SK-N-SH (cell line): ENCODE data around the gene OSGIN1. TPM values are rescaled to one million over a fixed set of nuclear protein-coding genes. Genes with fewer than 3 reads are reported as not detected.

Source experiments
- CTCF ChIA-PET: fragments of 300-600, 350-600 bp; formaldehyde crosslinking; extraction: SDS; loops from one replicate; lab custom pipeline; 2021; lab: Yijun Ruan, JAX
- POLR2A ChIA-PET: fragments of 350-600 bp; sonication (Branson Sonifier 250); formaldehyde crosslinking; extraction: SDS; loops from one replicate; lab custom pipeline; 2020; ENCODE audit warnings: antibody characterized with exemption, inconsistent platforms; lab: Yijun Ruan, JAX
- DNase-seq: peaks from one replicate; pipeline ENCODE4 v3.0.0; 2012
- H2AFZ ChIP-seq: fragments of 200-600 bp; sonication (generic); 2 replicates; pipeline ENCODE4 v1.8.1; 2016; ENCODE audit warnings: antibody characterized with exemption, mild to moderate bottlenecking, low read depth
- H3F3A ChIP-seq: fragments of 200-600 bp; sonication (generic); replicated peaks from 2 replicates; pipeline ENCODE3; 2016; ENCODE audit warnings: antibody characterized with exemption, mild to moderate bottlenecking; ENCODE audit not compliant: insufficient read depth
- H3K27ac ChIP-seq, 2 experiments: fragments of 200-500 bp in 1 of 2; fragments of 200-600 bp in 1 of 2; sonication (Bioruptor generic) in 1 of 2; sonication (generic), shearing (Covaris generic) in 1 of 2; 2 replicates each; pipeline versions ENCODE4 v1.5.1 to v1.6.1; 2014 to 2016; ENCODE audit warnings: low read depth in 2 of 2, inconsistent platforms in 1 of 2, low read length in 1 of 2, mild to moderate bottlenecking in 1 of 2, mixed read lengths in 1 of 2
- H3K27me3 ChIP-seq: fragments of 200-600 bp; sonication (generic), shearing (Covaris generic); 2 replicates; pipeline ENCODE4 v1.6.1; 2016; ENCODE audit warnings: mixed run types; ENCODE audit not compliant: insufficient read depth
- H3K36me3 ChIP-seq, 2 experiments: fragments of 200-500 bp in 1 of 2; fragments of 200-600 bp in 1 of 2; sonication (Bioruptor generic) in 1 of 2; sonication (generic) in 1 of 2; replicated peaks in 1 of 2; 2 replicates each; pipeline versions ENCODE3 to v1.5.1; 2014 to 2016; ENCODE audit warnings: low read length in 1 of 2, mild to moderate bottlenecking in 1 of 2; ENCODE audit not compliant: insufficient read depth in 2 of 2, control insufficient read depth in 1 of 2
- H3K4me1 ChIP-seq, 2 experiments: fragments of 200-500 bp in 1 of 2; fragments of 200-600 bp in 1 of 2; sonication (Bioruptor generic) in 1 of 2; sonication (generic), shearing (Covaris generic) in 1 of 2; 2 replicates each; pipeline versions ENCODE4 v1.5.1 to v1.6.1; 2014 to 2016; ENCODE audit warnings: low read depth in 1 of 2, low read length in 1 of 2, mixed run types in 1 of 2; ENCODE audit not compliant: insufficient read depth in 2 of 2, control insufficient read depth in 1 of 2
- H3K4me2 ChIP-seq: fragments of 200-600 bp; sonication (generic), shearing (Covaris generic); 2 replicates; pipeline ENCODE4 v1.6.1; 2017; ENCODE audit warnings: mixed run types
- H3K4me3 ChIP-seq, 2 experiments: fragments of 200-500 bp in 1 of 2; fragments of 200-600 bp in 1 of 2; sonication (Bioruptor generic) in 1 of 2; sonication (generic), shearing (Covaris generic) in 1 of 2; 2 replicates each; pipeline versions ENCODE4 v1.5.1 to v1.8.1; 2014 to 2016; ENCODE audit warnings: low read depth in 2 of 2, inconsistent platforms in 1 of 2, low read length in 1 of 2, mild to moderate bottlenecking in 1 of 2, mixed read lengths in 1 of 2, moderate library complexity in 1 of 2
- H3K79me2 ChIP-seq: fragments of 200-600 bp; sonication (generic); 2 replicates; pipeline ENCODE4 v1.8.1; 2017; ENCODE audit warnings: mild to moderate bottlenecking; ENCODE audit not compliant: insufficient read depth
- H3K9ac ChIP-seq: fragments of 200-600 bp; sonication (generic); 2 replicates; pipeline ENCODE4 v1.6.1; 2017; ENCODE audit warnings: mixed run types
- H3K9me2 ChIP-seq: fragments of 200-600 bp; sonication (generic); 2 replicates; pipeline ENCODE4 v1.6.1; 2017; ENCODE audit warnings: mixed run types
- H3K9me3 ChIP-seq: fragments of 200-600 bp; sonication (generic); 2 replicates; pipeline ENCODE4 v1.6.1; 2017; ENCODE audit warnings: mixed run types, mild to moderate bottlenecking, moderate library complexity
- H4K20me1 ChIP-seq: fragments of 200-600 bp; sonication (generic); 2 replicates; pipeline ENCODE4 v1.6.1; 2017; ENCODE audit warnings: mild to moderate bottlenecking, mixed run types; ENCODE audit not compliant: insufficient read depth
- CHD2 ChIP-seq: fragments of 150-350 bp; IDR thresholded peaks from 2 replicates; pipeline ENCODE4 v1.6.1; 2018; ENCODE audit warnings: low read length; ENCODE audit not compliant: partially characterized antibody
- EP300 ChIP-seq, 2 experiments: IDR thresholded peaks; 2 replicates each; pipeline versions ENCODE4 v1.4.0 to v1.6.1; 2012; ENCODE audit warnings: borderline replicate concordance in 1 of 2, low read depth in 1 of 2, low read length in 1 of 2
- EZH2phosphoT487 ChIP-seq: fragments of 200-600 bp; sonication (generic); IDR thresholded peaks from 2 replicates; pipeline ENCODE4 v1.6.1; 2017; ENCODE audit warnings: low read depth, mixed run types, mild to moderate bottlenecking, antibody characterized with exemption, moderate library complexity, borderline replicate concordance
- FOXM1 ChIP-seq: IDR thresholded peaks from 2 replicates; pipeline ENCODE4 v1.4.0; 2012; ENCODE audit warnings: low read depth, mild to moderate bottlenecking
- JUND ChIP-seq: IDR thresholded peaks from 2 replicates; pipeline ENCODE4 v1.4.0; 2012
- MEF2A ChIP-seq: IDR thresholded peaks from 2 replicates; pipeline ENCODE4 v1.4.0; 2012; ENCODE audit warnings: low read depth, borderline replicate concordance
- MXI1 ChIP-seq: IDR thresholded peaks from 2 replicates; pipeline ENCODE4 v1.6.1; 2012; ENCODE audit warnings: mild to moderate bottlenecking, low read depth, low read length, improper control_type of control experiment
- NRF1 ChIP-seq: IDR thresholded peaks from 2 replicates; pipeline ENCODE4 v1.6.1; 2012; ENCODE audit warnings: low read depth, mild to moderate bottlenecking, low read length
- POLR2AphosphoS5 ChIP-seq: IDR thresholded peaks from 2 replicates; pipeline ENCODE4 v1.6.1; 2012; ENCODE audit warnings: low read depth, low read length
- RAD21 ChIP-seq: IDR thresholded peaks from 2 replicates; pipeline ENCODE4 v1.6.1; 2012; ENCODE audit warnings: mild to moderate bottlenecking, low read length
- SMC3 ChIP-seq: IDR thresholded peaks from 2 replicates; pipeline ENCODE4 v1.6.1; 2012; ENCODE audit warnings: low read depth, low read length, improper control_type of control experiment
- TCF12 ChIP-seq: IDR thresholded peaks from 2 replicates; pipeline ENCODE4 v1.4.0; 2012
- TEAD4 ChIP-seq: IDR thresholded peaks from 2 replicates; pipeline ENCODE4 v1.4.0; 2012; ENCODE audit warnings: mild to moderate bottlenecking, borderline replicate concordance; ENCODE audit not compliant: insufficient read depth
- WGBS: methylation state at CpG from one replicate; pipeline ENCODE4 v1.1.6; 2017; ENCODE audit warnings: low lambda C conversion rate; 5-methylcytosine and 5-hydroxymethylcytosine counted together
- polyA plus RNA-seq, 3 experiments: library from polyadenylated mRNA; depleted of rRNA; stranded (reverse); fragments of >200 nt; gene quantifications; 2 replicates each; pipeline ENCODE4 v1.2.3, GENCODE V29; 2012
- TF ChIP-seq, protein P1 (sequence below): IDR thresholded peaks from 2 replicates; pipeline ENCODE4 v1.4.0; 2012; ENCODE audit warnings: low read depth, borderline replicate concordance
- TF ChIP-seq, protein P2 (sequence below): fragments of 150-350 bp; IDR thresholded peaks from 2 replicates; pipeline ENCODE4 v1.6.1; 2017; ENCODE audit warnings: antibody characterized with exemption, low read length, low read depth, borderline replicate concordance
- TF ChIP-seq, protein P3 (sequence below): IDR thresholded peaks from 2 replicates; pipeline ENCODE4 v1.6.1; 2012; ENCODE audit warnings: mild to moderate bottlenecking, low read depth, low read length, moderate library complexity
- TF ChIP-seq, protein P4 (sequence below): fragments of 200-600 bp; sonication (generic); IDR thresholded peaks from 2 replicates; pipeline ENCODE4 v1.6.1; 2017; ENCODE audit warnings: antibody characterized with exemption, mild to moderate bottlenecking, moderate library complexity
- TF ChIP-seq, protein P5 (sequence below): IDR thresholded peaks from 2 replicates; pipeline ENCODE4; 2012

Gene OSGIN1
- polyA plus RNA-seq, 1 of the 3 experiments (the other 2 are of a cell fraction) = 4.8 TPM

DNA sequence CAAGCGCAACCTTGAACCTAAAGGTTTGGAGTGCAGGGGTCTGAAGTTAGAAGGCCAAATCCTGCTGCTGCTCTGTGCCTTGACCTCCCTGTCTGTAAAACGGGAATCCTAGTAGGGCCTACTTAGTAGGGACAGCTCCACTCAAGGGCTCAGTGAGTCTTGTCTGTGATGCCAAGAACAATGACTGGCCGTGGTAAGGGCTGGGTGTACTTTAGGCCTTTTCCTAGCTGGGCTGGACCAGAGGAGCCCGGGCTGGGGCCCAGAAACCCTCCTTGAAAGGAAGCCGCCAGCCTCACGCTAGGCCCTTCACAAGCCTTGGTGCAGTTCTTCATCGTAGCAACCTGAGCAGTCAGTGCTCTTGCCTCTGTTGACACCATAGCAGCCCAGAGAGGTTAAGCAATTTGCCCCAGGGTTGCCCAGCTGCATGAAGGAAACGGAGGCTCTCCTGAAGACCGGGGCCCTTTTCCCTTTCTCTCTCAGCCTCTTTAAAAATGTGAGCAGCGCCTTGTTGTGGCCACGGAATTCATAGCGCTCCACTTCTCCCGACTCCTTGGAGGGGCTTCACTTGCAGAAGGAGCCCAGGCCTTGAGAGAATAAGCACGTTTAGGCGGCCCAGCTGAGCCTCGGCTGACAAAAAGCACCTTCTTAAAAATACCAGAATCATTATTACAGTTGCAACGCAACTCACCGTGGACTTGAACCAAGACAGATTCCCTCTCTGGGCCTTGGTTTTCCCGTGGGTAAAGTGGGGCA lies 19.4 kb downstream of the OSGIN1 start:
- POLR2A ChIA-PET = no interaction called here
- Histone ChIP-seq H4K20me1 (no peaks in the 10 kb centered on the region), H3K27ac (no peak overlapping the region), H3F3A (no peaks in the 10 kb centered on the region), H3K4me3 (no peak overlapping the region)
- TF ChIP-seq CHD2 = no peak
- no peak for TF ChIP-seq EP300 (IDR thresholded peaks at IDR 0.05; ENCODE audit: borderline replicate concordance in 1 of 2, low read depth in 1 of 2, low read length in 1 of 2)
- TF ChIP-seq, protein P1, sequence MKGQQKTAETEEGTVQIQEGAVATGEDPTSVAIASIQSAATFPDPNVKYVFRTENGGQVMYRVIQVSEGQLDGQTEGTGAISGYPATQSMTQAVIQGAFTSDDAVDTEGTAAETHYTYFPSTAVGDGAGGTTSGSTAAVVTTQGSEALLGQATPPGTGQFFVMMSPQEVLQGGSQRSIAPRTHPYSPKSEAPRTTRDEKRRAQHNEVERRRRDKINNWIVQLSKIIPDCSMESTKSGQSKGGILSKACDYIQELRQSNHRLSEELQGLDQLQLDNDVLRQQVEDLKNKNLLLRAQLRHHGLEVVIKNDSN = no peak
- no peak for TF ChIP-seq MEF2A
- no peak for TF ChIP-seq EZH2phosphoT487
- TF ChIP-seq TCF12 = no peak
- no peak for TF ChIP-seq SMC3
- TF ChIP-seq, all 33 proteins: peak for 0
- CTCF ChIA-PET = interaction anchor here (1.5 to 5.3 kb wide), 4 partner anchors 12 to 93 kb away, joined by 4 to 28 read pairs (median 14); no protein-coding TSS in a partner anchor
- no peak overlapping the region for H3K9ac ChIP-seq
- no peaks in the 10 kb centered on the region for H3K9me2 ChIP-seq
- H3K4me2 ChIP-seq = no peak overlapping the region
- H3K9me3 ChIP-seq = no peaks in the 10 kb centered on the region
- no peaks in the 10 kb centered on the region for H3K27me3 ChIP-seq
- 83% methylated on average over 18 of the region's 19 CpGs for WGBS
- no peaks in the 10 kb centered on the region for H3K36me3 ChIP-seq
- DNase-seq = no peak
- H3K79me2 ChIP-seq = no peaks in the 10 kb centered on the region
- no peaks in the 10 kb centered on the region for H3K4me1 ChIP-seq
- H2AFZ ChIP-seq = no peak overlapping the region

DNA sequence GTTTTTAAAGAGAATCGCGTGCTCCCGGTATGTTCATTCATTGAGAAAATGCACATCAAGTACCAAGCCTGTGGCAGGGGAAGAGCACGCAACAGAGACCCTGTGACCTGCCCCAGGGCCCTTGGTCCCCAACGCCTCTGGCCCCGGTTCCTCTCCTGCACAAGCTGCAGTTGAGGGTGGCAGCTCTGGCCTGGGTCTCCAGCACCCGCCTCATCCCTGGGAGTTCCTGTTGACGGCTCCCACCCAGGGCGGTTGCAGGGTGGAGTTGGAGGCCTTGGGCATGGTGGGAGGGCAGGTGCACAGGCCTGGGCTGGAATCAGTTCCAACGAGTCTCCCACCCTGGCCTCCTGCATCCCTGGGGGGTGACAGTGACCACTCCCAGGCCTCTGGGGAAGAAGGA lies 20.0 kb downstream of the OSGIN1 start:
- H3K4me2 ChIP-seq = no peak overlapping the region
- POLR2A ChIA-PET = no interaction called here
- no peak overlapping the region for H3K27ac ChIP-seq
- H4K20me1 ChIP-seq = no peaks in the 10 kb centered on the region
- no peak overlapping the region for H3K4me3 ChIP-seq
- no peaks in the 10 kb centered on the region for H3K9me3 ChIP-seq
- no peaks in the 10 kb centered on the region for H3K9me2 ChIP-seq
- H3K36me3 ChIP-seq = no peaks in the 10 kb centered on the region
- H3K79me2 ChIP-seq = no peaks in the 10 kb centered on the region
- H3K27me3 ChIP-seq = no peaks in the 10 kb centered on the region
- no peak overlapping the region for H3K9ac ChIP-seq
- H2AFZ ChIP-seq = no peak overlapping the region
- 91% methylated on average over 6 of the region's 10 CpGs for WGBS
- no peaks in the 10 kb centered on the region for H3K4me1 ChIP-seq
- no peak for DNase-seq
- no peaks in the 10 kb centered on the region for H3F3A ChIP-seq
- CTCF ChIA-PET = interaction anchor here (5.3 kb wide), 1 partner anchor 16 kb away, joined by 28 read pairs; no protein-coding TSS in a partner anchor
- TF ChIP-seq RAD21 = no peak
- TF ChIP-seq NRF1 = no peak
- TF ChIP-seq, protein P2, sequence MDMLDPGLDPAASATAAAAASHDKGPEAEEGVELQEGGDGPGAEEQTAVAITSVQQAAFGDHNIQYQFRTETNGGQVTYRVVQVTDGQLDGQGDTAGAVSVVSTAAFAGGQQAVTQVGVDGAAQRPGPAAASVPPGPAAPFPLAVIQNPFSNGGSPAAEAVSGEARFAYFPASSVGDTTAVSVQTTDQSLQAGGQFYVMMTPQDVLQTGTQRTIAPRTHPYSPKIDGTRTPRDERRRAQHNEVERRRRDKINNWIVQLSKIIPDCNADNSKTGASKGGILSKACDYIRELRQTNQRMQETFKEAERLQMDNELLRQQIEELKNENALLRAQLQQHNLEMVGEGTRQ = no peak
- no peak for TF ChIP-seq TEAD4
- TF ChIP-seq, protein P3, sequence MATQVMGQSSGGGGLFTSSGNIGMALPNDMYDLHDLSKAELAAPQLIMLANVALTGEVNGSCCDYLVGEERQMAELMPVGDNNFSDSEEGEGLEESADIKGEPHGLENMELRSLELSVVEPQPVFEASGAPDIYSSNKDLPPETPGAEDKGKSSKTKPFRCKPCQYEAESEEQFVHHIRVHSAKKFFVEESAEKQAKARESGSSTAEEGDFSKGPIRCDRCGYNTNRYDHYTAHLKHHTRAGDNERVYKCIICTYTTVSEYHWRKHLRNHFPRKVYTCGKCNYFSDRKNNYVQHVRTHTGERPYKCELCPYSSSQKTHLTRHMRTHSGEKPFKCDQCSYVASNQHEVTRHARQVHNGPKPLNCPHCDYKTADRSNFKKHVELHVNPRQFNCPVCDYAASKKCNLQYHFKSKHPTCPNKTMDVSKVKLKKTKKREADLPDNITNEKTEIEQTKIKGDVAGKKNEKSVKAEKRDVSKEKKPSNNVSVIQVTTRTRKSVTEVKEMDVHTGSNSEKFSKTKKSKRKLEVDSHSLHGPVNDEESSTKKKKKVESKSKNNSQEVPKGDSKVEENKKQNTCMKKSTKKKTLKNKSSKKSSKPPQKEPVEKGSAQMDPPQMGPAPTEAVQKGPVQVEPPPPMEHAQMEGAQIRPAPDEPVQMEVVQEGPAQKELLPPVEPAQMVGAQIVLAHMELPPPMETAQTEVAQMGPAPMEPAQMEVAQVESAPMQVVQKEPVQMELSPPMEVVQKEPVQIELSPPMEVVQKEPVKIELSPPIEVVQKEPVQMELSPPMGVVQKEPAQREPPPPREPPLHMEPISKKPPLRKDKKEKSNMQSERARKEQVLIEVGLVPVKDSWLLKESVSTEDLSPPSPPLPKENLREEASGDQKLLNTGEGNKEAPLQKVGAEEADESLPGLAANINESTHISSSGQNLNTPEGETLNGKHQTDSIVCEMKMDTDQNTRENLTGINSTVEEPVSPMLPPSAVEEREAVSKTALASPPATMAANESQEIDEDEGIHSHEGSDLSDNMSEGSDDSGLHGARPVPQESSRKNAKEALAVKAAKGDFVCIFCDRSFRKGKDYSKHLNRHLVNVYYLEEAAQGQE = no peak
- TF ChIP-seq MEF2A = no peak
- no peak for TF ChIP-seq CHD2
- TF ChIP-seq MXI1 = no peak
- no peak for TF ChIP-seq POLR2AphosphoS5
- TF ChIP-seq SMC3 = no peak
- no peak for TF ChIP-seq FOXM1
- TF ChIP-seq JUND = no peak
- no peak for TF ChIP-seq EZH2phosphoT487
- TF ChIP-seq, protein P4, sequence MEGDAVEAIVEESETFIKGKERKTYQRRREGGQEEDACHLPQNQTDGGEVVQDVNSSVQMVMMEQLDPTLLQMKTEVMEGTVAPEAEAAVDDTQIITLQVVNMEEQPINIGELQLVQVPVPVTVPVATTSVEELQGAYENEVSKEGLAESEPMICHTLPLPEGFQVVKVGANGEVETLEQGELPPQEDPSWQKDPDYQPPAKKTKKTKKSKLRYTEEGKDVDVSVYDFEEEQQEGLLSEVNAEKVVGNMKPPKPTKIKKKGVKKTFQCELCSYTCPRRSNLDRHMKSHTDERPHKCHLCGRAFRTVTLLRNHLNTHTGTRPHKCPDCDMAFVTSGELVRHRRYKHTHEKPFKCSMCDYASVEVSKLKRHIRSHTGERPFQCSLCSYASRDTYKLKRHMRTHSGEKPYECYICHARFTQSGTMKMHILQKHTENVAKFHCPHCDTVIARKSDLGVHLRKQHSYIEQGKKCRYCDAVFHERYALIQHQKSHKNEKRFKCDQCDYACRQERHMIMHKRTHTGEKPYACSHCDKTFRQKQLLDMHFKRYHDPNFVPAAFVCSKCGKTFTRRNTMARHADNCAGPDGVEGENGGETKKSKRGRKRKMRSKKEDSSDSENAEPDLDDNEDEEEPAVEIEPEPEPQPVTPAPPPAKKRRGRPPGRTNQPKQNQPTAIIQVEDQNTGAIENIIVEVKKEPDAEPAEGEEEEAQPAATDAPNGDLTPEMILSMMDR = no peak
- TF ChIP-seq, protein P5, sequence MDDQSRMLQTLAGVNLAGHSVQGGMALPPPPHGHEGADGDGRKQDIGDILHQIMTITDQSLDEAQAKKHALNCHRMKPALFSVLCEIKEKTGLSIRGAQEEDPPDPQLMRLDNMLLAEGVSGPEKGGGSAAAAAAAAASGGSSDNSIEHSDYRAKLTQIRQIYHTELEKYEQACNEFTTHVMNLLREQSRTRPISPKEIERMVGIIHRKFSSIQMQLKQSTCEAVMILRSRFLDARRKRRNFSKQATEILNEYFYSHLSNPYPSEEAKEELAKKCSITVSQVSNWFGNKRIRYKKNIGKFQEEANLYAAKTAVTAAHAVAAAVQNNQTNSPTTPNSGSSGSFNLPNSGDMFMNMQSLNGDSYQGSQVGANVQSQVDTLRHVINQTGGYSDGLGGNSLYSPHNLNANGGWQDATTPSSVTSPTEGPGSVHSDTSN = no peak
